Lower leg skin (tissue), 3 donors: ENCODE data around the gene CCDC33.

Source experiments
- POLR2A ChIP-seq, 2 donors: fragments of 450-650 bp; IDR thresholded peaks; one replicate each; pipeline ENCODE4 v1.6.1; 2016 to 2017; ENCODE audit warnings: antibody characterized with exemption in 2 of 2, mild to moderate bottlenecking in 1 of 2, moderate library complexity in 1 of 2
- TF ChIP-seq, protein P1 (sequence below), 3 donors: fragments of 450-650 bp; IDR thresholded peaks; one replicate each; pipeline ENCODE4 v1.5.1; 2016; ENCODE audit warnings: antibody characterized with exemption in 3 of 3, mild to moderate bottlenecking in 3 of 3, moderate library complexity in 2 of 3

DNA sequence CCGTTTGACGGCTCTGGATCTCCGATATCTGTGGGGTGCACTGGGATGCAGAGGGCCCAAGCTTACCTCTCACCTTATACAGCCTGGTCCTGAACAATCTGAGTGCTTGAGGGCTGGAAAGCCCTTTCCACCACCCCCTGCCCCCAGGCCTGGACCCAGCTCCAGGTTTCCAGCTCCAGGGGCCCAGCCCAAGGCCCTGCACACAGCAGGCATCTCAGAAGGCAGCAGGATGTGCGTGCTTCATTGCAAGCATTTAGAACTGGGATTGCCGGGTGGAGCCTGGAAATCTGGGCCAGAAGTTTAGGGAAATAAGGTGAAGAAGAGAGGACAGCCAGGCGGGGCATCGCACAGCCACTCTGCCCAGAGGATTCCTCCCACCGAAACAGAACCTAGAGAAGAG lies 25.6 kb downstream of the CCDC33 start:
- TF ChIP-seq, protein P1, sequence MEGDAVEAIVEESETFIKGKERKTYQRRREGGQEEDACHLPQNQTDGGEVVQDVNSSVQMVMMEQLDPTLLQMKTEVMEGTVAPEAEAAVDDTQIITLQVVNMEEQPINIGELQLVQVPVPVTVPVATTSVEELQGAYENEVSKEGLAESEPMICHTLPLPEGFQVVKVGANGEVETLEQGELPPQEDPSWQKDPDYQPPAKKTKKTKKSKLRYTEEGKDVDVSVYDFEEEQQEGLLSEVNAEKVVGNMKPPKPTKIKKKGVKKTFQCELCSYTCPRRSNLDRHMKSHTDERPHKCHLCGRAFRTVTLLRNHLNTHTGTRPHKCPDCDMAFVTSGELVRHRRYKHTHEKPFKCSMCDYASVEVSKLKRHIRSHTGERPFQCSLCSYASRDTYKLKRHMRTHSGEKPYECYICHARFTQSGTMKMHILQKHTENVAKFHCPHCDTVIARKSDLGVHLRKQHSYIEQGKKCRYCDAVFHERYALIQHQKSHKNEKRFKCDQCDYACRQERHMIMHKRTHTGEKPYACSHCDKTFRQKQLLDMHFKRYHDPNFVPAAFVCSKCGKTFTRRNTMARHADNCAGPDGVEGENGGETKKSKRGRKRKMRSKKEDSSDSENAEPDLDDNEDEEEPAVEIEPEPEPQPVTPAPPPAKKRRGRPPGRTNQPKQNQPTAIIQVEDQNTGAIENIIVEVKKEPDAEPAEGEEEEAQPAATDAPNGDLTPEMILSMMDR (IDR thresholded peaks at IDR 0.05): no peak
- TF ChIP-seq POLR2A (IDR thresholded peaks at IDR 0.05): no peak
